ENCODE data around the gene AHCYL2.
A peak's percentile ranks its signal among the peaks of the same experiment; 100 is the strongest.

The AHCYL2 gene

DNA sequence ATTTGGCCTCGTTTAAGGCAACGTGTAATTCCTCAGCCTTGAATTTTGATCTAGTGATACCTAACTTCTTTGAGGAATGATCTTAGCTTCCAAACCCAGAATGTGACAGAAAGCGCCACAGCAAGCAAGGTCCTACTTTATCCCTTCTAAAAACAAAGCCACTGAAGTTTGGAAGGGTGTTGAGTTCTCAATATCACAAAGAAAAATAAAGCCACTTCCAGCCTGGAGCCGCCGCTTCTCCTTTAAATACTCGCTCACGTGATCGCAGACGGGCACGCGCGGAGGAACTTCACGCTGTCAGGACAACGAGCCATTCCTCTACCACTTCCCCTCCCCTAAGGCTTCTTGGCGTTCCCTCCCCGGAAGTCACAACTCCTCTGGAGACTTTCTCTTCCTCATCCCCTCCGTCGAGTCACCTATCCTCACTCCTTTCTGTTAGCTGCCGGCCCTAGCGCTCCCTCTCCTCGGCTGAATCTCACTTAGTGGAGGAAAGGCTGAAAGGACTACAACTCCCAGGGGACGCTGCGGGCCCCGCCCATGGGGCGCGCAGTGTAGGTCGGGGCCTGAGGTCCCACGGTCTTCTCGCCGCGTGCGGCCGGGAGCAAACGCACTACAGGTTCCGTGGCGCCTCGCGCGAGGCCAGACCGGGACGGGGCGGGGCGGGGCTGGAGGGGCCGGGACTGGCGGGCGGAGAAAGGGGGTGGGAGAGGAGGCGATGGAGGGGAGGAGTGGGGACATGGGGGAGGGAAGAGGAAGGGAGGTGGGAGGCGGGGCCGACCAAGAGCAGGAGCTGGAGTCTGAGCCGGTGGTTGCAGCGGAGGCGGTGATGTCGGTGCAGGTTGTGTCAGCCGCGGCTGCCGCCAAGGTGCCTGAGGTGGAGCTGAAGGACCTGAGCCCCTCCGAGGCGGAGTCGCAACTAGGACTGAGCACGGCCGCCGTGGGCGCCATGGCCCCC is at the start of gene AHCYL2:
TSS of gene AHCYL2 (plus strand) at position 780 of the 955 bp plus-strand sequence.
- Mint-ChIP-seq H3K36me3 (no peaks in the 10 kb centered on the region), H3K27me3 (no peaks in the 10 kb centered on the region), H3K4me1 (ENCODE audit: low read depth) (peaks cover 41% of the 10 kb centered on the region), H3K4me3 (peak within 1 kb of the TSS; percentile 96), H3K9me3 (ENCODE audit: low read depth) (no peaks in the 10 kb centered on the region), H3K27ac (peak within 1 kb of the TSS; percentile 98)

- Mint-ChIP-seq H3K4me3 (no peak overlapping the region), H3K4me1 (ENCODE audit: low read depth) (no peaks in the 10 kb centered on the region), H3K27ac (no peak overlapping the region), H3K36me3 (no peaks in the 10 kb centered on the region), H3K27me3 (peaks cover 5% of the 10 kb centered on the region), H3K9me3 (ENCODE audit: low read depth) (no peaks in the 10 kb centered on the region)
These were observed 47.7 kb upstream of the AHCYL2 start for GRCh38 chr7:129176916-129177710.

DNA sequence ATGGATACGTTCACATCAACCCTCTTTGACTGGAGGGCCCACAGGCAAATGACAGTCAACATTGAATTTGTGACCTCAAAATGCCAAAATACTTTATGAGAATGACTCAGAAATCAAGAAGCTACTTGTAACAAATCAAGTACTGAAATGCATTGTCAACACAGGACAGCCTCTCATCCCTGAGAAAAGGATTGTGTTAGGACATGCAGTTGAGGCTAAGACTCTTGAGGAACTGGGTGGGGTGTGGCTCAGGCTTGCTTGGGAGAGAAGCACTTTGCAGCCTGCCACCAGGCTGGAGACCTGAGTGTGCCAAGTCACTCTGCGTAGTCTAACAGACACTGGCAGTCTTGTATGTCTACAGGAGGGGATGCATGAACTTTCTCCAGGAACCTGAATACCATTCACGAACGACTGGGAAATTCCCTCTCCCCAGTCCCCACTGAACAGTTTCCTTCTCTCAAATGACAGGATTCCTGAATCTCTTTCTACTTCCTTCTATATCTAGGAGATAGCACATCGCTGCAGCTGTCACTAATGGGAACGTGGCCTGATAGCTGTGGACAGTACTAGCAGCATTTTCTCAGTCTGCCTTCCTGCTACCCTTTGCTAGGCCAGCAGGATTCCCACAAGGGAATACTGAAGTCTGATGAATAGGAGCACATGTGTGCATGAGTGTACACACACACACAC is 39.7 kb upstream of the AHCYL2 start:
- Mint-ChIP-seq H3K27me3 (peaks cover 17% of the 10 kb centered on the region), H3K9me3 (ENCODE audit: low read depth) (no peaks in the 10 kb centered on the region), H3K27ac (no peak overlapping the region), H3K4me3 (no peak overlapping the region), H3K4me1 (ENCODE audit: low read depth) (peaks cover 12% of the 10 kb centered on the region), H3K36me3 (no peaks in the 10 kb centered on the region)

DNA sequence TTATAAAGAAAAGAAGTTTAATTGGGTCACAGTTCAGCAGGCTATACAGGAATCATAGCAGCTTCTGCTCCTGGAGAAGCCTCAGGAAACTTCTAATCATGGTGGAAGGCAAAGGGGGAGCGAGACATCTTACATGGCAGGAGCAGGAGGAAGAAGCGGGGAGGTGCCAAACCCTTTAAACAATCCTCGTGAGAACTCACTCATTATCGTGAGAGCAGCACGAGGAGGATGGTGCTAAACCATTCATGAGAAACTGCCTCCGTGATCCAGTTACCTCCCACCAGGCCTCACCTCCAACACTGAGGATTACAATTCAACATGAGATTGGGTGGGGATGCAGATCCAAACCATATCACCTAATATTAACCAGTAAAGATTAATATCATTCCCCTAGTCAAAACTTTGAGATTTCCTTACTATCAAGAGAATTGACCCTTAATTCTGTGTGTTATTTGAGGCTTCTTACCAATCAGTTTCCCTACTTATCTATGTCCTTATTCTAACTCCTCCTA is 38.0 kb upstream of the AHCYL2 start:
- Mint-ChIP-seq H3K27me3 (peaks cover 26% of the 10 kb centered on the region), H3K9me3 (ENCODE audit: low read depth) (no peaks in the 10 kb centered on the region)

DNA sequence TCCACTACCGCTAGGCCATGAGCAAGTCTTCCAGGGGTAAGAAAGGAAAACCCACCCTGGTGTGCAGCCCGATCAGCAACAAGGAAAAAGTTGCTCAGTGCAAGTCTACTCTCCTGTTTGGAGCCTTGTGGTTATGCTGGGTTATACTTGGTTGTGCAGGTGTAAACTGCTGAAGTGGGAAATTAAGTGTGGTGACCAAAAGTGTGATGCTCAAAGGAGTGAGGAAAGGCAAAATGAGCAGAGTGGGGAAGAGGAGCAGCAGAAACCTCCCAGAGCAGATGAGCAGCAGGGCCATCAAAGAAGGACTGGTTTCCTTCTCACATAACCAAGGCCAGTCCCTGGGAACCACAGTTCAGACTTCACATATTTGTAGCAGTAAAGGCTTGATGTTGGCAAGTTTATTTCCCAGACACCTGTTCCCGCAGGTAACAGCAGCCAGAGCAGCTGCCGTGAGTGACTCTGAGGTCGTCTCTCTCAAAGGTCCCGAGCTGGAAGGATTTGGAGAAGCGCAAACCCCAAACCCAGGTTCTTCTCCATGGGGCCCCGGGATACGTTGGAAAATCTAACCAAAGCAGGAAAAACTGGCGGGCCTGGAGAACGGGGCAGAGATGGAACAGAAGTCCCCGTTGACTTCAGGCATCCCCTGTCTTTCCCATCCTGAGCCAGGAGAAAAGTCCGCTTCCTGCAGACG is 37.0 kb upstream of the AHCYL2 start:
- Mint-ChIP-seq H3K27me3 (peaks cover 34% of the 10 kb centered on the region), H3K36me3 (no peaks in the 10 kb centered on the region), H3K27ac (no peak overlapping the region), H3K4me1 (ENCODE audit: low read depth) (peaks cover 12% of the 10 kb centered on the region), H3K4me3 (peak overlapping the region; percentile 78), H3K9me3 (ENCODE audit: low read depth) (no peaks in the 10 kb centered on the region)

More for the DNA sequence above, 38.0 kb upstream of the AHCYL2 start:
- no peak overlapping the region for H3K27ac Mint-ChIP-seq
- H3K36me3 Mint-ChIP-seq: no peaks in the 10 kb centered on the region
- peaks cover 12% of the 10 kb centered on the region for H3K4me1 Mint-ChIP-seq (ENCODE audit: low read depth)
- H3K4me3 Mint-ChIP-seq: no peak overlapping the region

DNA sequence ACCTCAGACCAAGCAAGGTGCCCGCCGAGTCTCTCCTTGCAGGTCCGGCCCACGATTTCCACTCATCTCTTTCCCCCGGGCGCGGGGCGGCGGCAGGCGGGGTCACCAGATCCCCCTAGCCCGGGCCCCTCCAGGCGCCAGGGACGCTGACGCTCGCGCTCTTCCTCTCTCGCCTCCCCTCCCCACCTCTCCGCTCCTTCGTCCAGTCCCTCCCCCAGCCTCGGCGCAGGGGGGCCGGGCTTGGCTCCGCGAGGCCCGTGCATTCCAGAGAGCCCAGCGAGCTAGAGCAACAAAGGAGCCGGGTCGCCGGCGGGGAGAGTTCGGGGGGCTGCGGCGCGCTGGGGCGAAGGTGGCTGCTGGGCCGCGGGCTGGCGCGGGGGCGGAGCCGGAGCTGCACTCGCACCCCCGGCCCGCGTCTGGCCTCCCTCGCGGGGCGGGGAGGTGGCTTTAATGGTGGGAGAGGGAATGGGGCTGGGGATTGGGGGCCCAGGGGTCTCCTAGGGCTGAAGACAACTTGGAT is 36.4 kb upstream of the AHCYL2 start, which contains the start of gene SMO:
TSS of gene SMO (plus strand) at position 262 of the 520 bp plus-strand sequence. CDS start 519 bp downstream, outside the sequence.
- Mint-ChIP-seq H3K36me3 (no peaks in the 10 kb centered on the region), H3K4me3 (peak within 1 kb of the TSS; percentile 81), H3K4me1 (ENCODE audit: low read depth) (peaks cover 12% of the 10 kb centered on the region), H3K27me3 (peaks cover 38% of the 10 kb centered on the region), H3K9me3 (ENCODE audit: low read depth) (no peaks in the 10 kb centered on the region), H3K27ac (no peak within 1 kb of the TSS)

GRCh38 chr7:129188892-129189660 is 35.8 kb upstream of the AHCYL2 start:
- no peak overlapping the region for H3K27ac Mint-ChIP-seq
- peaks cover 12% of the 10 kb centered on the region for H3K4me1 Mint-ChIP-seq (ENCODE audit: low read depth)
- peak overlapping the region; percentile 81 for H3K4me3 Mint-ChIP-seq
- peaks cover 38% of the 10 kb centered on the region for H3K27me3 Mint-ChIP-seq
- H3K9me3 Mint-ChIP-seq (ENCODE audit: low read depth): no peaks in the 10 kb centered on the region
- no peaks in the 10 kb centered on the region for H3K36me3 Mint-ChIP-seq

DNA sequence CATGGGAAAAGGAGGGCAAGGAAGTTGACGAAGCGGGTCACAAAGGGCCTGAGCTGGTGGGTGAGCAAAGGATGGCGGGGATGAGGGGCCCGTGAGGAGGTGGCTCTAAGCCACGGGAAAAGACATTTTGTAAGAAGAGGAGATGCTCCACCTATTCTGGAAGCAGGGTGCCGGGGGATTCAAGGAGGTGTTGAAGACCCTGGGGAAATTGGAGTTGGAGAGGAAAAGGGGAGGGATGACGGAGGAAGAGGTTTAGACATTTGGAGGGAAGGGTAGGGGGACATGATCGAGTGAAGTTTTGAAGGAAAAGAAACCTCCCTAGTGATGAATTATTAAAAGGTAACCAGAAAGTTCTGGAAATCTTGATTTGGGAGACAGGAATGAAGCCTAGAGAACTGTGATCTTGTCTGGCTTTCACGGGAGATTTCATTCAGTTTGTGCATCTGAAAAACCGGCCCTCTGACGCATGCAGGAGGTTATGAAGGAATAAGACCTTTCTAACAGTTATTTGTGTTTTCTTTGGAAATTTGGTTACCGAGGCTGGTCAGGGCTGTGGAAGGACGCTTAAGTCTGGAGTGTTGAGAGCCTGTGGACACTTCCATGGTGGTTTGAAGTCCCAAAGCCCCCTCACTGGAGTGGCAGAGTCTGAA is 35.0 kb upstream of the AHCYL2 start:
- no peaks in the 10 kb centered on the region for H3K36me3 Mint-ChIP-seq
- H3K9me3 Mint-ChIP-seq (ENCODE audit: low read depth): no peaks in the 10 kb centered on the region
- peaks cover 12% of the 10 kb centered on the region for H3K4me1 Mint-ChIP-seq (ENCODE audit: low read depth)
- H3K4me3 Mint-ChIP-seq: peak overlapping the region; percentile 81
- H3K27ac Mint-ChIP-seq: no peak overlapping the region
- peaks cover 38% of the 10 kb centered on the region for H3K27me3 Mint-ChIP-seq

DNA sequence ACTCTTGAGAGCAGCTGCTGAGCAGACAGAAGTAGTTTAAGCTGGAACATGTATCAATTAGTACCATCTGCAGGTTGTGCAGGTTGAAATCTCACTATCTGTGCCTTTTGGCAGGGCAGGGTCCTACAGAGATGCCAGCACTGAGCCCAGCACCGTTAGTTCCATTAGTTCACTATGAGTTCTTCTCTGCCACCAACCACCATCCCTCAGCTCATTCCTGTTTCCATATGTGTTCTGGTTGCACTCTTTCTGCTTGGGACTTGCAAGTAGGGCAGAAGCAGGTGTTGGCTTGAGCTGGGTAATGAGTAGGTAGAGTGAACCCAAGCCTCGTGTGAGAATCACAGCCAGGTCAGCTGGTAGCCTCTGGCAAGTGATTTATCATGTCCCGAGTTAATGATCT is 33.6 kb upstream of the AHCYL2 start:
- H3K4me1 Mint-ChIP-seq (ENCODE audit: low read depth): peaks cover 12% of the 10 kb centered on the region
- H3K36me3 Mint-ChIP-seq: no peaks in the 10 kb centered on the region
- no peaks in the 10 kb centered on the region for H3K9me3 Mint-ChIP-seq (ENCODE audit: low read depth)
- H3K27ac Mint-ChIP-seq: no peak overlapping the region
- peaks cover 38% of the 10 kb centered on the region for H3K27me3 Mint-ChIP-seq
- peak overlapping the region; percentile 22 for H3K4me3 Mint-ChIP-seq

DNA sequence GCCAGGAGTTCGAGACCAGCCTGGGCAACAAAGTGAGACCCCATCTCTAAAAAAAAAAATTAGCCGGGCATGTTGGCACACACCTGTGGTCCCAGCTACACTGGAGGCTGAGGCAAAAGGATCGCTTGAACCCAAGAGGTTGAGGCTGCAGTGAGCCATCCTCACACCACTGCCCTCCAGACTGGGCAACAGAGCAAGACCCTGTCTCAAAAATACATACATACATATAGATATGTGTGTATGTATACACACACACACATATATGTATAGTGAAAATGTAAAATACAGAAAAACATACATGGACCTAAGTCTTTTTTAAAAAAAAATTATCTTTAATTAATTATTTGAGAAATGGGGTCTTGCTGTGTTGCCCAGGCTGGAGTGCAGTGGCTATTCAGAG is 30.9 kb upstream of the AHCYL2 start:
- Mint-ChIP-seq H3K36me3 (no peaks in the 10 kb centered on the region), H3K4me1 (ENCODE audit: low read depth) (peaks cover 6% of the 10 kb centered on the region), H3K4me3 (no peak overlapping the region), H3K9me3 (ENCODE audit: low read depth) (no peaks in the 10 kb centered on the region), H3K27ac (no peak overlapping the region), H3K27me3 (peaks cover 32% of the 10 kb centered on the region)

DNA sequence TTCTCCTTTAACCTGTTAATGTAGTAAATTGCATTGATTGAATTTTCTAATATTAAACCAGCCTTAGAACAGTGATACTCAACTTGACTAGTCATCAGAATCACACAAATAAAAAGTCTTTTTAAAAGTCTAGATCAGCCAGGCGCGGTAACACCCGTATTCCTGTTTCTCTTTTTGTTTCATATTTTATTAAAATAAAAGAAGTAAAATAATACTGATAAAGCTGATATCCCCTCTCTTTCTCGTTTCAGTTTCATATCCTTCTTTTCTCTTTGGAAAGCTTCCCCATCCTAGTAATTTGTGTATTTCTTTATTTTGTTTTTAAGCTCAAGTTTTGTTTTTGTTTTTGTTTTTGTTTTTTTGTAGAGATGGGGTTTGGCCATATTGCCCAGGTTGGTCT is 27.1 kb upstream of the AHCYL2 start:
- Mint-ChIP-seq H3K4me1 (ENCODE audit: low read depth) (no peaks in the 10 kb centered on the region), H3K4me3 (no peak overlapping the region), H3K27ac (no peak overlapping the region), H3K36me3 (no peaks in the 10 kb centered on the region), H3K9me3 (ENCODE audit: low read depth) (no peaks in the 10 kb centered on the region), H3K27me3 (peaks cover 6% of the 10 kb centered on the region)

DNA sequence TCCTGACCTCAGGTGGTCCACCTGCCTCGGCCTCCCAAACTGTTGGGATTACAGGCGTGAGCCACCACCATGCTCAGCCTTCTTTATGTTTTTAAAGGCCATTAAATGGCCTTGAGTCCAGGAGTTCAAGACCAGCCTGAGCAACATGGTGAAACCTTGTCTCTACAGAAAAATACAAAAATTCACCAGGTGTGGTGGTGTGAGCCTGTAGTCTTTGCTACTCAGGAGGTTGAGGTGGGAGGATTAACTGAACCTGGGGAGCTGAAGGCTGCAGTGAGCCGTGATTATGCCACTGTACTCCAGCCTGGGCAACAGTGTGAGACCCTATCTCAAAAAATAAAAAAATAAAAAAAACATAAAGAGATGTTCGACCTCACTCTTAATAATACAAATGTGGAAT is 25.4 kb upstream of the AHCYL2 start:
- H3K9me3 Mint-ChIP-seq (ENCODE audit: low read depth): no peaks in the 10 kb centered on the region
- no peak overlapping the region for H3K4me3 Mint-ChIP-seq
- no peak overlapping the region for H3K27ac Mint-ChIP-seq
- peaks cover 2% of the 10 kb centered on the region for H3K27me3 Mint-ChIP-seq
- H3K4me1 Mint-ChIP-seq (ENCODE audit: low read depth): no peaks in the 10 kb centered on the region
- no peaks in the 10 kb centered on the region for H3K36me3 Mint-ChIP-seq

Measured in activated naive CD8-positive, alpha-beta T cell (primary cell).